Neural progenitor cell (in vitro differentiated cells): ENCODE data around the gene HMG20A. TPM values are rescaled to one million over a fixed set of nuclear protein-coding genes. Genes with fewer than 3 reads are reported as not detected.

Experiments
- DNase-seq: peaks from one replicate; pipeline ENCODE4 v3.0.0-alpha.2; 2016; ENCODE audit warnings: low spot score
- H2AFZ ChIP-seq: fragments of 200-600 bp; sonication (generic); replicated peaks from 2 replicates; pipeline ENCODE4 v1.6.1; 2016; ENCODE audit warnings: antibody characterized with exemption
- H3F3A ChIP-seq: fragments of 200-600 bp; sonication (generic); 2 replicates; pipeline ENCODE4 v1.6.1; 2016; ENCODE audit warnings: antibody characterized with exemption, low read depth
- H3K27ac ChIP-seq: fragments of 200-600 bp; sonication (generic); 2 replicates; pipeline ENCODE4 v1.5.1; 2016; ENCODE audit warnings: mild to moderate bottlenecking
- H3K27me3 ChIP-seq: fragments of 200-600 bp; sonication (generic); 2 replicates; pipeline ENCODE4 v1.6.1; 2016; ENCODE audit warnings: mild to moderate bottlenecking, moderate library complexity
- H3K36me3 ChIP-seq: fragments of 200-600 bp; sonication (generic); 2 replicates; pipeline ENCODE4 v1.5.1; 2016
- H3K4me1 ChIP-seq: fragments of 200-600 bp; sonication (generic); 2 replicates; pipeline ENCODE4 v1.6.1; 2016; ENCODE audit warnings: mixed run types
- H3K4me2 ChIP-seq: fragments of 200-600 bp; sonication (generic); 2 replicates; pipeline ENCODE4 v1.6.1; 2016
- H3K4me3 ChIP-seq: fragments of 200-600 bp; sonication (generic); 2 replicates; pipeline ENCODE4 v1.5.1; 2016
- H3K79me2 ChIP-seq: fragments of 200-600 bp; sonication (generic); 2 replicates; pipeline ENCODE4 v1.6.1; 2016; ENCODE audit warnings: low read depth
- H3K9ac ChIP-seq: fragments of 200-600 bp; sonication (generic); 2 replicates; pipeline ENCODE4 v1.6.1; 2016
- H3K9me3 ChIP-seq: fragments of 200-600 bp; sonication (generic); 2 replicates; pipeline ENCODE4 v1.5.1; 2016; ENCODE audit warnings: low read depth
- H4K20me1 ChIP-seq: fragments of 200-600 bp; sonication (generic); 2 replicates; pipeline ENCODE4 v1.6.1; 2016; ENCODE audit warnings: low read depth
- H3K27ac Mint-ChIP-seq: 3 replicates; pipeline ENCODE4 v1.8.0; 2021; ENCODE audit warnings: mixed read lengths
- H3K27me3 Mint-ChIP-seq: 2 replicates; pipeline ENCODE4 v1.8.0; 2022; ENCODE audit warnings: low read depth, mild to moderate bottlenecking, inconsistent platforms, moderate library complexity, mixed read lengths; ENCODE audit not compliant: insufficient read depth
- H3K36me3 Mint-ChIP-seq: 3 replicates; pipeline ENCODE4 v1.8.0; 2021; ENCODE audit warnings: mixed read lengths
- H3K4me1 Mint-ChIP-seq: 3 replicates; pipeline ENCODE4 v1.8.0; 2021; ENCODE audit warnings: mixed read lengths
- H3K4me3 Mint-ChIP-seq: 3 replicates; pipeline ENCODE4 v1.8.0; 2021; ENCODE audit warnings: mild to moderate bottlenecking, moderate library complexity, mixed read lengths
- H3K9me3 Mint-ChIP-seq: 3 replicates; pipeline ENCODE4 v1.8.0; 2020; ENCODE audit warnings: mixed read lengths
- CTCF ChIP-seq: fragments of 200-600 bp; sonication (generic); IDR thresholded peaks from 2 replicates; pipeline ENCODE4 v1.5.1; 2017; ENCODE audit warnings: antibody characterized with exemption, mild to moderate bottlenecking
- EZH2 ChIP-seq: fragments of 200-600 bp; sonication (generic); IDR thresholded peaks from 2 replicates; pipeline ENCODE4 v1.6.1; 2017; ENCODE audit warnings: antibody characterized with exemption, mild to moderate bottlenecking, moderate library complexity
- EZH2phosphoT487 ChIP-seq: fragments of 200-600 bp; sonication (generic); IDR thresholded peaks from 2 replicates; pipeline ENCODE4 v1.6.1; 2017; ENCODE audit warnings: antibody characterized with exemption
- total RNA-seq: library from RNA; depleted of rRNA; stranded (reverse); fragments of >200 nt; gene quantifications from 2 replicates; pipeline ENCODE4 v1.2.3, GENCODE V29; 2015; ENCODE audit warnings: low replicate concordance

The HMG20A gene
- total RNA-seq, 1 donor from 2014 or later: 75.6 TPM

- H4K20me1 ChIP-seq: no peaks in the 10 kb centered on the region
- no peaks in the 10 kb centered on the region for H3K36me3 ChIP-seq
- H3K27me3 Mint-ChIP-seq: peaks cover 3% of the 10 kb centered on the region
- H2AFZ ChIP-seq: no peak overlapping the region
- no peak overlapping the region for H3K27ac Mint-ChIP-seq
- H3K79me2 ChIP-seq: no peaks in the 10 kb centered on the region
- peaks cover 58% of the 10 kb centered on the region for H3K4me1 Mint-ChIP-seq
- no peaks in the 10 kb centered on the region for H3K36me3 Mint-ChIP-seq
- H3F3A ChIP-seq: peaks cover 33% of the 10 kb centered on the region
- no peak overlapping the region for H3K9ac ChIP-seq
- no peak overlapping the region for H3K4me2 ChIP-seq
- H3K4me3 ChIP-seq: no peak overlapping the region
- no peaks in the 10 kb centered on the region for H3K9me3 ChIP-seq
- no peak overlapping the region for H3K4me3 Mint-ChIP-seq
- H3K27me3 ChIP-seq: no peaks in the 10 kb centered on the region
- H3K27ac ChIP-seq: no peak overlapping the region
- no peaks in the 10 kb centered on the region for H3K9me3 Mint-ChIP-seq
- H3K4me1 ChIP-seq: peaks cover 64% of the 10 kb centered on the region
- TF ChIP-seq EZH2 (no peak), CTCF (no peak), EZH2phosphoT487 (no peak)
- DNase-seq: no peak
Measured at GRCh38 chr15:77505556-77505955, 84.9 kb downstream of the HMG20A start.

- Mint-ChIP-seq H3K27me3 (peaks cover 5% of the 10 kb centered on the region), H3K4me3 (peak overlapping the region; percentile 7), H3K36me3 (no peaks in the 10 kb centered on the region), H3K27ac (peak overlapping the region; percentile 42), H3K4me1 (peaks cover 62% of the 10 kb centered on the region), H3K9me3 (no peaks in the 10 kb centered on the region)
- Histone ChIP-seq H3K4me2 (no peak overlapping the region), H4K20me1 (no peaks in the 10 kb centered on the region), H3K4me3 (no peak overlapping the region), H3K79me2 (no peaks in the 10 kb centered on the region), H2AFZ (no peak overlapping the region), H3K36me3 (no peaks in the 10 kb centered on the region), H3K4me1 (peaks cover 69% of the 10 kb centered on the region), H3K9ac (no peak overlapping the region), H3F3A (peaks cover 36% of the 10 kb centered on the region), H3K9me3 (no peaks in the 10 kb centered on the region), H3K27me3 (no peaks in the 10 kb centered on the region), H3K27ac (no peak overlapping the region)
- TF ChIP-seq EZH2phosphoT487 (no peak), EZH2 (no peak), CTCF (no peak)
- no peak for DNase-seq
Measured at GRCh38 chr15:77506311-77507142, 85.8 kb downstream of the HMG20A start.

GRCh38 chr15:77507143-77507897, 86.6 kb downstream of the HMG20A start:
- Histone ChIP-seq H2AFZ (no peak overlapping the region), H3K4me2 (no peak overlapping the region), H4K20me1 (no peaks in the 10 kb centered on the region), H3K9me3 (no peaks in the 10 kb centered on the region), H3K79me2 (no peaks in the 10 kb centered on the region), H3K36me3 (no peaks in the 10 kb centered on the region), H3K27me3 (no peaks in the 10 kb centered on the region), H3K4me3 (no peak overlapping the region), H3K4me1 (peaks cover 69% of the 10 kb centered on the region), H3K9ac (no peak overlapping the region), H3F3A (peaks cover 36% of the 10 kb centered on the region), H3K27ac (no peak overlapping the region)
- no peaks in the 10 kb centered on the region for H3K9me3 Mint-ChIP-seq
- peaks cover 5% of the 10 kb centered on the region for H3K27me3 Mint-ChIP-seq
- no peaks in the 10 kb centered on the region for H3K36me3 Mint-ChIP-seq
- no peak for DNase-seq
- H3K4me3 Mint-ChIP-seq: peak overlapping the region; percentile 61
- peaks cover 62% of the 10 kb centered on the region for H3K4me1 Mint-ChIP-seq
- TF ChIP-seq EZH2: no peak
- peak overlapping the region; percentile 42 for H3K27ac Mint-ChIP-seq
